HG03442 (cell line): ENCODE measurements around the gene EPN2.
A peak's percentile ranks its signal among the peaks of the same experiment; 100 is the strongest.

Experiments
- ATAC-seq: cut with Tn5 transposase; IDR thresholded peaks from one replicate; pipeline ENCODE4 v1.9.1; 2021; ENCODE audit warnings: mild to moderate bottlenecking, moderate library complexity; ENCODE audit not compliant: unreplicated experiment

EPN2 gene

DNA sequence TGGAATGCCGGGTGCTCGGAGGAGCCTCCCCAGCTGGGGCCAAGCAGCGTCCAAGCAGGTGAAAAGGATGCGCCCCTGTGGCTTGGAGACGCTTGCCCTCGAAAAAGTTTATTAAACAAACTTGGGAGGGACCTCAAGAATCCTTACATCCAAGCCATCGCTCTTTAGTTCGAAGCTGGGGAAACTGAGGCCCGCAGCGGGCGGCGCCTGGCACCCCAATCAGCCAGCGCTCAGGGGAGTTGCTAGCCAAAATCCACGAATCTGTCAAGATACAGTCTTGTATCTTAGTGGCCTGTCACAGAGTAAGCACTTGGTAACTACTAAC lies 125.9 kb downstream of the EPN2 start:
- no peak for ATAC-seq

DNA sequence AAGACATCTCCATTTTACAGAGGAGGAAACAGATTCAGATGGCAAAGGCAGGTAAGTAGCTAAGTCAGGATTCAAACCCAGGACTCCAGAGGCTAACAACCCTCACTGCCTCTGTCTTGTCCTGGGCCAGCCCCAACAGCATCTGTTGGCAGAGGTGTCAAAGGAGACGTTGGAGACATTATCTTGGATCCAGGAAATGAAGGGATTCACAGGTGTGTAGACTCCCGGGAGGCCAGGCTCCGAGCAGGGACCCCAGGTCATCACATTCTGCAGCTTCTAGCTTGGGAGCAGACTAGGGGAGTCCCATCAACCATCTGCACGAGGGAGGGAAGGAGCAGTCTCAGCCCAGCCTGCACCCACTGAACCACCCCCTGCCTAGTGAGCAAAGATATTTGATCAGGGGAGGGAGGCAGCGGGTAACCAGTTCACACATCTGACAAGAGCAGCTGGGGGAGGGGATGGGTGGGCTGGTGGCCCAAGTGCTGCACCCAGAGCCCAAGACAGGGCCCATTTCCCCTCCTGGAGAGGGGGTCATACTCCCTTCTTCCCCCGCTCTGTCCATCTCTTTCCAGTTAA lies 126.4 kb downstream of the EPN2 start:
- no peak for ATAC-seq

DNA sequence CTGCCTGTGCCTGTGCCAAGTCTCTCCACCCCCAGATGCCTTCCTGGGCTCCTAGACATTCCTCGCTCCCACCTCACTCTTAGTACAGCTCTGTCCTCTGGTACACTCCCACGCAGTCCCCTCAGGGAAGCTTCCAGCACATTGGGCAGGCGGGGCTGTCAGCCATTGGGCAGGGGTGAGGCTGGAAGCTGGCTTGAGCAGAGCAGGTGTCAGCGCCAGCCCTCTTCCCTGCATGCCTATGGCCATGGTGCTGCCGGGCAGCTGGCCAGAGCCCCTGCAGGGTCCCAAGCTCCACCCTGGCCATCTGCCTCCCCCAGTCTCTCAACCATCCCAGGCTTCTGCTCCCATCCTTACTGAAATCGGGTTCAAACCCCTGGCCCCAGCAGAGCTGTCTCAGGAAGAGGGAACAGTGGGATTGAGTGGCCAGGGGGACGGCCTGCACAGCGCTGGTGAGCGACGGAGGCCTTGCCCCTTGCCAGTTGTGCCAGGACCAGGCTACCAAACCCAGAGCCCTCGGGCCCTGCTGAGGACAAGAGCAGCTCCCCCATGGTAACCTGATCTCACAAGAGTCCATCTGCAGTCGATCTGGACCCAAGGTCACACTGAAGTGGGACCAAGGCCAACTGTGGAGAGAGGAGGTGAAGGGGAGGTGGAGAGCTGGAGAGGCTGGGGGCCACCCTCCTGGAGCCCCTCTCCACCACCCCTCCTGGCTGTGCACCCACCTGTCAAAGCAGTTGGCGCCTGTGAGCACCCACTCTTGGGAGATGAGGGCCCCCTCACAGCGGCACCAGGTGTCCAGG lies 127.7 kb downstream of the EPN2 start:
- ATAC-seq = no peak

DNA sequence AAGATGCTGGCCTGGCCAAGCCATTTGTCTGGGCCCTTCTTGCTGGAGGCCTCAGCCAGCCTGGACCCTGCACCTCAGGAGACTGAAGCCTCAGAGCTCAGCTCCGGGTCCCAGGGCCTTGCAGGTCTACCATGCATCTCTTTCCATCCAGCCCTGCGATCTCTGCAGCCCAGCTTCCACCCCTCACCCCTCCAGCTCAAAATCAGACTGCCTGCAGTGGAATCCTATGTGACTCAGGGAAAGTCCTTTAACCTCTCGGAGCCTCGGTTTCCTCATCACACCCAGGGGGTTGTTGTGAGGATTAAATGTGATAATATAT lies 128.3 kb downstream of the EPN2 start:
- no peak for ATAC-seq

DNA sequence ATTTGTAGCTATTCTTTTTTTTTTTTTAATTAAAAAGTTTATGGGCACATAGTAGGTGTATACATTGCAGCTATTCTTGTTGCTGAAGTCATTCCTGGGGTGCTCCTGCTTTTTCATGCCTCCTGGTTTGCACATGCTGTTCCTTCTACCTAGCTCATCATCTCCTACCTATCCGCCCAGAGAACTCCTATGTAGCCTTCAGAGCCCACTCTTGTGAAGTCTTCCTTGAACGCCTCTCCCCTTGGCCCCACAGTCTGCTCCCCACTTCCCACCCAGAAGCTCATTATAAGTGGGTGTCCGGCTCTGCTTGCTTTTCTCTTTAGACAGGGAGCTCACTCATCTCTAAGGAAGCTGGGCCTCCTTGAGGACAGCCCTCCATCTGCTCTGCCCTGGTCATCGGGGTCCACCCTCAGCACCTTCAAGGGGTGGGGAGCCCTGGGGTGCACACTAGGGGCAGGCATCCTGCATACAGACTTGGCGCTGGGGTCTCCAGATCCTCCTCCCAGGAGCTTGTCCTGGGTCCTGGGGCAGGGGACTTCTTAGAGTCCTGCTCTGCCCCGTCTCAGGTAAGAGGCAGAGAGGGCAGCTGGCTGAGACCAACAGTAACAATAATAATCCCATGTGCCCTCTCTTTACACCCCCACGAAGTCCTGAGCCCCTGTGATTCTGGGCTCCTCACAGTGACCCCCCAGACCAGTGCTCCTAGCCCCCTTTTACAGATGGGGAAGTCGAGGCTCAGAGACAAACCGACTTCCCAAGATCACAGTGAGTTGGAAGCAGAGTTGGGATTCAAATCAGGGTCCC lies 128.9 kb downstream of the EPN2 start:
- no peak for ATAC-seq

DNA sequence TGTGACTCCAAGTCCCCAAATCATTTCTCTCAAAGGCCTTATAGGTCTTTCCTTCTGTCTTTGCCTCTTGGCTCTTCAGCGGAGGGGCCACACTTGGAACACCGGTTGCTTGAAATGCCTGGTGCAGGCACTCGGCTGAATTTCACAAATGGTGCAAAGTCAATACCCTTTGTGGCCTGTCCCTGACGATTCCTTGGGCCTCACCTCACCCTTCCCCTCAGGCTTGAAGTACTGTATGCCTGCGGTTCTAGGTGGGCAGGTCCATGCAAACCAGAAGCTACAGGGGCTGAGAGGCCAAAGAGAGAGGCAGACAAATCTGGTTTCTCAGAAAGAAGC lies 129.4 kb downstream of the EPN2 start:
- ATAC-seq = no peak

DNA sequence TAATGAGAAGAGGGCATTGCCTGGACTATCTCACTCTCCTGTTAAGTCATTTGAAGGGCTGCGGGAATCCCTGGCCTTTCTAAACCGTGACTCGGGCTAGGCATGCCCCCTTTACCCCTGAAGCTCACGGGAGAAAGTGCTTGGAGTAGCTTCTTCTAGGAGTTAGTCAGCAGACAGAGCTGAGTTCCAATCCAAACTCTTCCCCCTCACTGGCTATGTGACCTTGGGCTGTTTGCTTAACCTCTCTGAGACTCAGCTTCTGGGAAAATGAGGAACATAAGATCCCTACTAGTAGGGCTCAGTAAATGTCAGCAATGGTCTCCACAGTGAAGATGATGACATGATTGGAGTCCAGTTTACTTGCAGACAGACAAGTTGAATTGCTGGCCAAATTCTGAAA lies 131.1 kb downstream of the EPN2 start:
- no peak for ATAC-seq

DNA sequence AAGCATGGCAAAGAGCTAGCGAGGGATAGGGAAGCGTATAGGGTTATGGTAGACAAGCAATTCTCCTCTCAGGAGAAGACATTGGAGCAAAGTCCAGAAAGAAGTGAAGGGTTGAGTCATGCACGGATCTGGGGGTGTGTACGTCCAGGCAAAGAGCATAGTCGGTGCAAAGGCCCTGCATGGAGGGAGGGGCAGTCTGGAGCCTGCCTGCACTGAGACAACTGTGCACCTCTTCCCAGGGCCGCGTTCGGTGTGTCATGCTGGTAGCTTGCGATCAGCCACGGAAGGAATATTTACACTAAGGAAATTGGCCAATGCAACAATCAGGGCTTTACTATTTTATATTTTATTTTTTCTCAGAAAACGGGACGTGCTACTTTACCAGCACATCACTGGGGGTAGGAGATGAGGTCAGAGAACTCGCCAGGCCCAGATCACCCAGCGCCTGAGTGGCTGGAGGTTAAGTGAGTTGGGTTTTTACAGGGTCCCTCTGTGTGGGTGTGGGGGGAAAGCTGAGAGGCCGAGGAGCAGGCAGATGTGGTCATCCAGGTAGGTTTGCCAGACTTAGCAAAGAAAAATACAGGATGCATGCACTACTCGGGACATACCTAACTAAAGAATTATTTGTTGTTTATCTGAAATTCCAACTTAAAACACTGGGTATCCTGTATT lies 132.1 kb downstream of the EPN2 start:
- no peak for ATAC-seq

DNA sequence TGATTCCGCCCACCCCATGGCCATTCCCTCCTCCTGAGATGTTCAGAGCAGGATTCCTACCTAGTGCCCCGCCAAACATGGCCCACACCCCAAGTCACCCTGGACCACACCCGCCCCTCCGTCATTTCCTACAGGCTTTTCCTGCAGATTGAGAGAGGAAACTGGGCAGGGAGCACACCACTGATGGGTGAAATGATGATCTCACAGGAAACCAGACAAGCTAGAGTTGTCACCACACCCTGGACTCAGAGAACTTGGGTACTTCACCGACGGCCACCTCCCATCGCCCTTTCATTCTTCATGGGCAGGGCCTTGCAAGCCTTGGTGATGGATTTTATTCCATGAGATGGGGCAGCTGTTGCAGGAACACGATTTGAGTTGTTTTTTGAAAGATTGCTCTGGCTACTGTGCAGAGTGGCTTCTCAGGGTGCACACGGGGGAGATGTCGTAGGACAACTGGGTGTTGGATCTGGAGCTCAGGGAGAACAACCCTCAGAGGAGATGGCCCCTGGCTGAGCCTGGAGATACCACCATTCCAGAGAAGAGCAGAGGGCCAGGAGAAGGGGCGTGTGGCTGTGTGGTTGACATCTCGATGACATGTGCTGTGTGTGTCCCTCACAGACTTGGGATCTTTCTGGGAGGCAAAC lies 132.8 kb downstream of the EPN2 start:
- ATAC-seq = no peak

DNA sequence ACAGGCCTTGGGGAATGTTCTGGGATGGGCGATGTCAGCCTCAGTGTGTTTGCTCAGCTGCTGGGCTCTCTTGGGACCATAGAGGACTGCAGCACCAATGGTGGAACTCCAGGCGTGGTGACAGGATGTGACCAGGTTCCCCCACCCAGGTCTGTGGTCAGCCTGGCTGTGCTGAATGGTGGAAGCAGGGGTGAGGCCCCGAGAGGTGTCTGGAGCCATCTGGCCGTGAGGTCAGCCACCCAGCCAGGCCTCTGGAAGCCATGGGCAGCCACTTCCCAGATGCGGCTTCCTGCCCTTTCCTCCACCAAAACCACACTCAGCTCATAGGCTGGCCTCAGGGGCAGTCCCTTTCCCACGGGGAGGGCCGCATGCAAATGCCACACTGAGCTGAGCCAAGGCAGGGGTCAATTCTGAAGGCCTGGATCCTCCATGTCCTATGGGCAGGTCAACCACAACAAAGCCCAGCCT lies 133.4 kb downstream of the EPN2 start:
- ATAC-seq = no peak

DNA sequence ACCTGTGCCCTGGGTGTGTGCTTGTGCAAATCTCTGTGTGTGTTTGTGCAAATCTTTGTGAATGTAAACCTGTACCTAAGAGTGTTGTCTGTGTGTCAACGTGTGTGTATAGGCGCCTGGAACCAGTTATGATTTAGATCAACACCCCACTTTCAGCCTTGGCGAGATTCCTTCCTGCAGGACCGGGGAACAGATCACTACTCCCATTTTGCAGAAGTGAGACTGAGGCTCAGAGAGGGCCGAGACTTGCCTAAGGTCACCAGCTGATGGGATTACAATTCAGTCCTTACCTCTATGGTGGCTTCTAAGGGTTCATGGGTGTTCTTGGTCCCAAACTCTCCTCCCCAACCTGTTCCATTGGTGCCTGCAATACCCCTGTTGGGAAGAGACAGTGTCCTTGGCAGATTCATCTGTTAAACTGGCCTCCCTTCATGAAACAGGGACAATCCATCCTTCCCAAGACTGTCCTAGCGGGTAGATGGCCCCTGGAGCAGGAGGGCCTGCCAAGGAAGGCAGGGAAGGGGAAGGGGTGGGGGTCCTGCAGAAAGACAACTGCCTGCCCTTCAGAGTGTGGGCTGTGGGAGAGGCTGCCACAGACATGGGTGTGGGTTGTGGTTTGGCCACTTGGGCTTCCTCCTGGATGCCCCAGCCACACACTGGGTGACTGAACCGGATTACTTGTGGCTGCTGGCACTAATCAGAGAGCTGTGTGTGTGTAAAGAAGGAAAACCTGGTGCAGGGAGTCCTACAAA lies 134.3 kb downstream of the EPN2 start:
- no peak for ATAC-seq

DNA sequence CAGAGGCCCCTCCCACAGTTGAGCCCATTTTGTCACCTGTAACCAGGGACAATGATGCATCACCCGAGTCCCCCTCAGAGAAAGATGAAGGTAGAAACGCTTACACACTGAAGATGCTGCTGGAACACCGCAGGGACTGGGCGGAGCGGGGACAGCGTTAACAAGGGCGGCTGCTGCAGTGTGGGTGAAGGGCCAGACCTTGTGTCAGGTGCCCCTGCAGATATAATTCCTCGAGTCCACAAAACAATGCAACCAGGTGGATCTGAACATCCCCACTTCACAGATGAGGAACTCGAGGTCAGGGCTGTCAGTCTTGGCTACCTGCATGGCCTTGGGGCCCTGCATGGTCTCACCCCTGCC lies 134.8 kb downstream of the EPN2 start:
- no peak for ATAC-seq

DNA sequence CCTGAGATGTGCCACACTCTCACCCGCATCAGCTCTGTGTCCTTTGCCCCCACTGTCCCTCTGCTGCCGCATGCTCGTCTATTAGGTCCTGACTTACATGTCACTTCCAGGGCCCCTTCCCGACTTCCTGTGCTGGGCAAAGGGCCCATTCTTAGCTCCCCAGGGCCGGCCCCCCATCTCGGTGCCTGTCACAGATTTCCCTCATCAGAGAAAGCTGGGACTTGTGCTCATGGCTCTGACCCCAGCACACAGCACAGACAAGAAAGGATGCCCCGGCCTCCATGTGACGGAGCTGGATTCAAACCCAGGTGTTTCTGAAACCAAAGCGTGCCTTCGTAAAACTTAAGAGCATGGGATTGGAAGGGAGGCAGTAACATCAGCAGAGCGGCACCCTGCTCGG lies 135.3 kb downstream of the EPN2 start:
- ATAC-seq = no peak

DNA sequence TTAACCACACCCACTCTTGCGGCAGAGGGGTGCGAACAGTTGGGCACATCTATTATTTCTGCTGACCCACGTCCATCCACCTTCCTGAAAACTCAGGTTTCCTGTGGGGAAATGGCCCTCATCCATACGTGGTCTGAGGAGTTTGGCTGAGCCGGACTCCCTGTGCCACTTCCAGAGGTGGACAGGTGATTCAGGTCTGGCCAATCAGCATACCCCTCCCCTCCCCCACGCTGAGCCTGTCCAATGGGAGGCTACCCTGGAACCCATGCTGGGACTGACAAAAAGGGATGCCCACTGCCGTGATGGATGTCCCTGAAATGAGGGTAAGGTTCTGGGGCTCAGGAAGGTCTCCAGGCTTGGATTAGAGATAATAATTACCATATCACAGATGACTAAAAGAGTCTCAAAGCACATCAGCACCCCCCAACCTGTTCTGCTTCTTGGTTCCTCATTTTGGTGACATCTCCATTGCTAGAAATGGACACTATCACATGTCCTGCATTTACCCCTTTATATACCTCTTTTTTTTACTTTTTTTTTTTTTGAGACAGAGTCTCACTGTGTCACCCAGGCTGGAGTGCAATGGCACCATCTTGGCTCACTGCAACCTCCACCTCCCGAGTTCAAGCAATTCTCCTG lies 135.8 kb downstream of the EPN2 start:
- no peak for ATAC-seq

DNA sequence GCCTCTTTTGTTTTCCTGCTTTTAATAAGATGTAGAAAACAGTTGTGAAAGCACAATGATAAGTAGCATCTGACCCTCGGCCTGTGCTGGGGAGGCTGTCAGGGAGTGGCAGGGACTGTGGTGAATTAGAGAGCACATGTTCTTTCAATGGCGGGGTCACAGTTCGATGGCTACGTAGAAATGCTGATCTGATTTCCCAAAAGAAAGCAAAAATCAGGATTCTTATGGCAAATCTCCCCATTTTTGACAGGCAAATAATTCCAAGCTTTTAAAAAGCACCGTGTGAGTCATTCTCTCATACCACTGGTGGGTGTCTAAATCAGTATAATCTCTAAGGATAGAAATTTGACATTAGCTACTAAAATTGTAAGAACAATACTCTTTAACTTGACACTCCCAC lies 137.0 kb downstream of the EPN2 start:
- no peak for ATAC-seq

DNA sequence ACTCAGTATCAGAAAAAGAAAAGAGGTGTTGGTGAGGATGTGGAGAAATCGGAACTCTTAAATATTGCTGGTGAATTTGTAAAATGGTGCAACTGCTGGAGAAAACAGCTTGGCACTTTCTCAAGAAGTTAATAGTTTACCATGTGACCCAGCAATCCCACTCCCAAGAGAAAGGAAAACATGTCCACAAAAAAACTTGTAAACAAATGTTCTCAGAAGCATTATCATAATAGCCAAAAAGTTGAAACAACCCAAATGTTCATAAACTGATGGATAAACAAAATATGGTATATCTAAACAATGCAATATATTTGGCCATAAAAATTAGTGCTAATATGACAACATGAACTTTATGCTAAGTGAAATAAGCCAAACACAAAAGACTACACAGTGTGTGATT lies 138.6 kb downstream of the EPN2 start:
- ATAC-seq = no peak

DNA sequence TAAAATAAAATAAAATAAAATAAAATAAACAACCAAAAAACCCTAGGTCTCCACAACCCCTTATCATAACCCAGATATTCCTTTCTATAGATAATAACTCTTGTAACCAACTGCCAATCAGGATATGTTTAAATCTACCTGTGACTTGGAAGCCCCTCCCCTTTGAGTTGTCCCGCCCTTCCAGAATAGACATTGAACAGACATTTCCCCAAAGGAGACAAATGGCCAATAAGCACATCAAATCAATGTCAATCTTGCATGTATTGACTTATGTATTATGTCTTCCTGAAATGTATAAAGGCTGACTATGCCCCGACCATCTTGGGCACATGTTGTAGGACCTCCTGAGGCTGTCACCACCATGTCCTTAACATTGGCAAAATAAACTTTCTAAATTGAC lies 139.6 kb downstream of the EPN2 start:
- ATAC-seq = no peak

DNA sequence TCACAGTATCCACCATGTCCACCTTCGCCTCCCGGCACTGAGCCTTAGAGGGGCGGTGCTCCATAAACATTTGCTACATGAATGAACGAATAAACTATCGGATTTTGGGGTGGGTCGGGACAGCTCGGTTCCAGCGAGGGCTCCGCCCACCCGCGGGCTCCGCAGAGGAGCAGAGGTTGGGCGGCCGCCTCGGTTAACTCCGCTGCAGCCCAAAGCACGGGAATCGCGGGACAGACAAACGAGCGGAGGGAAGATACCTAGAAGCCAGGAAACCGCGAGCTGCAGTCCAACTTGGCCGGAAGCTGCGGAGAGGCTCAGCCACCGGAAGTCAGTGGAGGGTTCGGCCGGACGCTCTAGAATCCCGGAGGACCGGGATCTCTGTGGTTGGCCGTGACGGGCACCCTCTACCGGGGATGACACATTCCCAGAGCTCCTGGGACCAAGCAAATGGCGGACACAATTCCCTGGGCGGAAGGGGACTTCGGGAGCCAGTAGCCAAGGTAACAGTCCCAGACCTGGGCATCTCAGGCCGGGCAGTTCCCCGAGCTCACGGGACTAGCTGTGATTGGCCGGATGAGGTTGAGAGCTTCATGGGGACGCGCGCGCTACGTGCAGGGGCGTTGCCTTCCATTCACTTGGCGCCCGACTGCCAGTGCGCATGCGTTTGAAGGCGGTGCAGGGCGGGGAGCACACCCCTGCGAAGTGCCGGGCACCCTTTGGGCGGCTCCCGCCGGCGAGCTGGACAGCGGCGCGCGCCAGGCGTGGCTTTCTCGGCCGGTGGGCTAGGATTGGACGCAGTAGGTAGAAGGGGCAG lies 140.6 kb downstream of the EPN2 start:
- ATAC-seq = peak; percentile 91
